LHCN-M2 (cell line): ENCODE measurements around the gene SMG6. TPM values are rescaled to one million over a fixed set of nuclear protein-coding genes. Genes with fewer than 3 reads are reported as not detected.
"Not testable (repeated sequence)": the region's sequence is repeated elsewhere in the genome, so short reads cannot be mapped to it uniquely, and the experiment has no call there.

Experiments used
- DNase-seq: peaks from one replicate; pipeline ENCODE4 v3.0.0-alpha.2; 2012; ENCODE audit warnings: low read depth
- total RNA-seq: library from RNA; depleted of rRNA; stranded (reverse); fragments of >200 nt; gene quantifications from 2 replicates; pipeline ENCODE4 v1.2.3, GENCODE V29; 2014

SMG6 gene
- total RNA-seq, 1 experiment from 2014 or later = 35.5 TPM

DNA sequence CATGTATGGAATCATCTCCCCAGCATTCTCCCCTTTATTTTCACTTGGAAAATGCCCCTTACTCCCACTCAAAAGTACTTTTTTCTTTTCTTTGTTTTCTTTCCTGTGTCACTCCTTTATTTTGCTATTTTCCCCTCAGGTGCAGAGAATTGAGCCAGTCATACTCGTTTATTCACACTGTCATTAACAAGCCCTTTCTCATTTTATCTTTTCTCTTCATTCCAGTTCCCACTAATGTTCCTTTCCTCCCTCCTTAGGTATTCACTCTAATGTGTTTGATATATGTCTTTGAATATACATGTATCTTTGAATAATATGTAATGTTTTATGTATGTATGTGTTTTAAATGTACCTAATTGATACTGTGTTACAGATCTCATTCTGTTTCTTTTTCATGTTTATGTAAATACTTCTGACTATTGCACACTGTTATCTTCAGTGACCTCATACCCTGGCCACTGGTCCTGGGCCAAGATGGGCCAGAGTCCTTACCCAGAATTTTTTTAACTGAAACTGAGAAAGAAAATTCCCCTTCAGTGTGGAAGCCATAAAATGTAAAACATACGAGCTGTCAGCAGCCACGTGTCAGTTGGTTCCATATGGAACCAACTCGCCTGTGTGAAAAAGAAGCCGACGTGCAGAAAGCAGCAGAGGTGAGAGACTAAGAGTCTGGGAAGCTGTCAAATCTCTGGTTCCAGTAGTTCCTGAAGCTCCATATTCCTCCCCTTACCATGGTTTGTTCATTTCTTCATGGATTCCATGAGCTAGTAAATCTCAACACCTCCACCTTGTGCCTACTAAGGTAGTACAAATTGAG lies 6.0 kb upstream of the SMG6 start:
- no peak for DNase-seq

DNA sequence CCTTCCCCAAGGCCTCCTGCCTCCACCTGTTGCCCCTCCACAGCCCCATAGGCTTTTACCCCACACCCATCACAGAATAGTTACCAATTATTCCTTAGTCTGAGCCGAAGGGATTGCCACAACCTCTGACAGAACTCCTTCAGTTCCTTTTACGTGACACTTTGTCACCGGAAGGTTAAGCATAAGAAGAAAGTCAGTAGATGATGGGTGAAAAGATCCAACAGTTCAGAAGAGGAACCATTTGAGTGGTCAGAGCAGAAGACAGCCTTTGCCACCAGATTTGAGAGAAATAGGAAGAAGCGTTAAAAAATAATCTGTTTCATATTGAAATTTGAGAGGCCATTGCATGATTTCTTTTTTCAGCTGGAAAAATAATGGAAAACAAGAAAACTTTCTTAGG lies 1.3 kb upstream of the SMG6 start:
- DNase-seq = no peak

DNA sequence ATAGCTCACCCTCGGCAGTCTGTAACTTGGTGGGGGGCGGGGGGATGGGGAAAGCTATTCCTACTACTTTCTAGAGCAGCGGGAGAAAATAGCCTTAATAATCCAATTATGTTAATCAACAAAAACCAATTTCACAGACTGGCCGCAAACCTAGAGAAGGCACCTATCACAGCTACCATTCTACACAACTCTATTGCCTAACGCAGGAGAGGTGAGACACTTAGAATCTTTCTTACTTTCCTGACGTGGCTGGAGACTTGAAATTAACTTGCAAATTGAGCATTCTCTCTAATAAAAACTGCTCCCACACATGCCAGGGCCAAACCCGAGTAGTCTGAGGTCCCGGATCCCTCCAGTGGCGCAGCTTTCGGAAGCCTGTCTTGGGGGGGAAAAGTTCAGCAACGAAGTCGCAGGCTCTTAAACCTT lies 794 bp downstream of the SMG6 start:
- no peak for DNase-seq

DNA sequence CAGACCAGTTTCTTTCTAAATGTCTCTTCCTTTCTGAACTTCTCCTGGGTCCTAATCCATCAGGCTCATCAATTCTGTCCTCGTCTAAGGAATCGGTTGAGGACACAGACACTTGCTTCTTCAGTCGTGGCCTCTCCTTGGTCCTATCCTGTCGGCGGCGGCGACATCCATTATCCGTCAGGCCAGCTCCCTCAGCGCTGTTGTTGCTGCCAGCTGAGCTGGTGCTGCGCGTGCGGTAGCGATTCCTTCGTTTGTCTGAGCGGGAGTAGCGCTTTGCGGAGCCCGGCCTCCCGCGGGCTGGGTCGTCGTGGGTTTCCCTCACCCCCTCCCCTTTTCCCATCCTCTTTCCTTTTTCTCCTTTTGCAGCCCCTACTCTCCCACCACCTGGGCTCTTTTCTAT lies 3.8 kb downstream of the SMG6 start:
- DNase-seq = no peak

DNA sequence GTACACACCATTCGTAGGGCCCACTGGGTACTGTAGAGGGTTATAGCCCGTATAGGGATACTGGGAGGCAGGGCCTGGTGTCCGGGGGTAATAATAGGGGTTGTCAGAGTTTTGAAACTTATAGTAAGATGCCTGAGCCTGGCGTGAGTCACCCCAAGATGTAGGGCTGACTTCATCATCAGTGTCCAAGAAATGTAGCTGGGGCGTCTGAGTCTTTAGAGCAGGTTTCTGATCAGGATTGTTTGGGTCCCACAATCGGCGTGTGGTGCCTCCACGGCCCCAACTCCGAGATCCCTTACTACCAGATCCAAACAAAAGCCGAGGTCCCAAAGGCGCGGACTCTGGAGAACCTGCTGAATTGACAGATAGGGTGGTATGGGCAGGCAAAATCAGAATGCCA lies 4.4 kb downstream of the SMG6 start:
- DNase-seq = no peak

DNA sequence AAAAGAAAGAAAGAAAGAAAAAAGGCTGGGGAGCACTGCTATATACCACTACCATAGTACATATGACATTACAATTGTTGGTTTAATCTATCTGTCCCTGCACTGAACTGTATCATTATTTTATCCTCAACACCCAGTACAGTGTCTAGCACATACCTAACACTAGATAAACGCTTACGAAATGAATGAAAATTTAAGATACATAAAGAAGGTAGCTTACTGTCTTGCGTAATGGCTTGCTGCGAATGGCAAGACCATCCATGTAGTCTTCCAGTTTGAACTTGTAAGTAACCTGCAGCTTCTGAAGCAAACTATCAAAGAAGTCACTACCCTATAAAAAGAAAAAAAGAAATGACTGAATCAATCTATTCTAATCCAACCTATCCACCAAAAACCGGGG lies 6.6 kb downstream of the SMG6 start:
- no peak for DNase-seq

DNA sequence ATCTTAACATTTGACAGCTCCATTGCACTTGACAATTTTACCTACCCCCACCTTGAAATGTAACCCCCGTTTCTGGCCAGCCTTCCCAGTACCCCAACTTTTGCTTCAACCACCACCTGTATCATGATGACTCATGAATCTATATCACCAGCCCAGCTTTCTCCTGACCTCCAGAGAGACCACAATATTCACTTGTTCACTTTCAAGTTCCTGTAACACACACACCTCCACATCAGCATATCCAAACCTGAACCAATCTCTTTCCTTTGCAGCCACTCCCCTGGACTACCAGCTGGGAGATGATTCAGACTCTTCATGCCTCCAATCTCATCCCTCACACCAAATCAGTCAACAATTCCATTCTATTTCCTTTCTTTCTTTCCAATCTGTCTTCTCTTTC lies 8.0 kb downstream of the SMG6 start:
- DNase-seq = no peak

DNA sequence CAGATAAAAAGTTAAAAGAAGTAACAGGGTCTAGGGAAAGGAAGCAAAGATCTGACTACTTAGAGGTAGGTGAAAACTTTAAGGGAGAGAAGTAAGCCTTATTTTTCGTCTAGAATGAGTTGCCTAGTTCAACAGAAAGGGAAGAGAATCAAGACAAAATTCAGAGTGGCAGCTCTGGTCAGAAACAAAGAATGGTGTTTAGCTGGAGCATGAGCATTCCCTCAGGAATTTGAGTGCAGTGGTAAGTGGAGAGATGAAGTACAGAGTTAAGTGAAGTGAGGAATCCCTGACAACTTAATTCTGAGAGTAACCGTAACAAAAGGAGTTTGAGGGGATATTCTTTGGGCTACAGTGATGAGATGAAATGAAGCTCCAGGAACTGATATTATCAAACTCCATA lies 11.5 kb downstream of the SMG6 start:
- no peak for DNase-seq

DNA sequence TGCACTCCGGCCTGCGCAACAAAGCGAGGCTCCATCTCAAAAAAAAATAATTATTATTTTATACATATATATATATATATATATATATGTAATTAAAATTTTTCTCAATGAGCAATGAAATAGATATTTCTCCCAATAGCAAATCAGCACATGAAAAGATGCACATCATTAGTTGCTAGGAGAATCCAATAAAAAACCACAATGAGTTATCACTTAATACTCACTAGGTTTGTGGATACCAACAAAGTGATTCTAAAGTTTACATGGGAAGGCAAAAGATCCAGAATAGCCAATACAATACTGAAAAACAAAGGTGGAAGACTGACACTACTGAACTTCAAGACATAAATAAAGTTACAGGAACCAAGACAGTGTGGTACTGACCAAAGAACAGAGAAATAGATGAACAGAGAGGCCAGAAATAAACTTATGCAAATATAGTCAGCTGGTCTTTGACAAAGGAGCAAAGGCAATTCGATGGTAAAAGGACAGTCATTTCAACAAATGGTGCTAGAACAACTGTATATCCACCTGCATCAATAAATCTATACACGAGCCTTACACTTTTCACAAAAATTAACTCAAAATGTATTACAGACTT lies 13.6 kb downstream of the SMG6 start:
- DNase-seq = peak; percentile 23

DNA sequence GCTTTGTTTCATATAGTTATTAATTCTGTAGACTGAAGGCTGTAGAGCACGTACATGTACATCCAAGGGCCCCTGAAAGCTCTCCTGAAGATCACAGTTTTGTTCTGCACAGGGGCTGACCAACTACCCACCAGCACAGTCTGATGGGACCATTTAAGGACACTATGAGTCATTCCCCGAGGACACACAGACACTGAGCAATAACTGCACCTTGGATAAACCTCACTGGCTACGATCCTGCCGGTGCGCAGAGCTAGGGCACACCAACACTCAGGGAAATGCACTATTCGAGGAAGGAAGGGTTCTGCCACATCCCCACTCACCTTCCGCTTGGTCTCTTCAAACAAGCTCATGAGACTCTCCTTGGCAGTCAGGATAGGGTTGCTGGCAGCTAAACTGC lies 20.3 kb downstream of the SMG6 start:
- DNase-seq = no peak

DNA sequence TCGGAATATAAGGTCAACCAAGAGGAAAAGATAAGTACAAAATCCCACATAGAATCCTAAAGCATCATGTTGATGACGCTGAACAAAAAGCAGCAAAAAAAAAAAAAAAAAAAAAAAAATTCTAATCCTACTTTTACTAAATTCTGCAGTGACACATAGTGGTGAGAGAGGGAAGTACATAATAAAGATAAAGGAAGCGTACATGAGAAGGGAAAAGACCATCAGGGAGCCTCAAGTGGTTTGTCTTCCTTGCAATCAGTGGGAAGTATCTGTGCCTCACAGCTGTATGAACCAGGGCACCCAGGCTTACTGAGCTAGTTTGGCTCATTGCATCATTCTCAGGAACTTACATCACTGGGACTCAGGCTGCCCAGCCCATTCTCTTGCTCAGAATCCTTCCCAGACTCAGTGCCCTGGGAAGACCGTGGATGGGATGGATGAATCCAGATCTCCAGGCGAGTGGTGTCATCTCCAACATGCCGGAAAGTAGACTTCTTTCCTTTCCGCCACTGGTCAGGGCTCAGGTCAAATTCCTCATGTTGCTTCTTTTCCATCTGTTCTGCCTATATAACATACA lies 21.2 kb downstream of the SMG6 start:
- peak; percentile 84 for DNase-seq

DNA sequence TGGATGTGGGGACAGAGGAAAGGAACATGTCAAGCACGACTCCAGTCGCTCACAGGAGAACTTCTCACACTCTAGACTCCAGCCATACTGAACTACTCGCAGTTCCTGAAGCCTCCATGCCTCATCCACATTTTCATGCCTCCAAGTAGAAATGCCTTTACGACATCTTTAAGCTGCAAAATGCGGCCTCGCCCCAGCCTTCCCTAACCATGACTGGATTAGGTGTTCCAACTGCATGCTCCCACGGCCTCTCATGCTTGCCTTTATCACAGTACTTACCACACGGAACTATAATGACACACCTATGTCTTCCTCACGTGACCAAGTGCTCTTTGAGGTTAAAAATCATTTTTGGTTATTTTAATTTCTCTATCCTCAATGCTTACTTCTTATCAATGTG lies 23.9 kb downstream of the SMG6 start:
- no peak for DNase-seq

DNA sequence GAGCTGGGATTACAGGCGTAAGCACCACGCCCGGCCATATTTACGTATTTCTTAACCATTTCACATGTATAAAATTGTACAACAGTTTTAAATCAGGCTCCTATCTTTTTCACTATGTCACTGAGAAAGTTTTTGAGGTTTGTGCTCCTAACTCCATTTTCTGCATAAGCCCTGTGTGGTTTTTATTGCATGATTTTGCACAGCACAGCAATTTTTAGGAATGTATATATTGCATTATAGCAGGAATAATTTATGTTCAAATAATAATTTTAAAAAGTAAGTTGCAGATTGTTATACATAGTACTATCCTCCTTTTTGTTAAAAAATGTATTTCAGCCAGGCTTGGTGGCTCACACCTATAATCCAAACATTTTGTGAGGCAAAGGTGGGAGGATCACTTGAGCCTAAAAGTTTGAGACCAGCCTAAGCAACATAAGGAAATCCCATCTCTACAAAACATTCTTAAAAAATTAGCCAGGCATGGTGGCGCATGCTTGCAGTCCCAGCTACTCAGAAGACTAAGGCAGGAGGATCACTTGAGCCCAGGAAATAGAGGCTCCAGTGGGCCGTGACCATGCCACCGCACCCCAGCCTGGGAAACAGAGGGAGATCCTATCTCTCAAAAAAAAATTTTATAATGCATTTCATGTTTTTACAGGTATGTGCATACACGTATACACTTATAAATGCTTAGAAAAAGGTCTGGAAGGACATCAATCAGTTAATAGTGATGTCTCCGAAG lies 26.0 kb downstream of the SMG6 start:
- no peak for DNase-seq

DNA sequence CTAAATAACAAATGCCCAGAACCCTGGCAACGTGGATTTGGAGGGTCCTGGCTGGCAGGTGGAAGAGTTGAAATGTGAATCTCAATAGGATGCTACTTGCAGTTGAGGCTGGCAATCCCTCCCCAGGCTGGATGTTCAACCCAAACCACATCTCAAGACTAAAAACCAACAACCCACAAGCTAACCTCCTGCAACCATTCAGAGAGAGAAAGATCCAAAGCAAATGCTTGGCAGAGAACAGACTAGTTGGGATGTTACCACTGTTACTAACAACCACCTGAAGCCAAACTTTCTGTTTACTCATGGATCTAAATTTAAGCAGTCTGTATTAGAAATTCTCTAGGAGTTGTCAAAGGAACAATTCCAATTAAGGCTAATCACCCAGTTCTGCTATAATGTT lies 27.9 kb downstream of the SMG6 start:
- no peak for DNase-seq

DNA sequence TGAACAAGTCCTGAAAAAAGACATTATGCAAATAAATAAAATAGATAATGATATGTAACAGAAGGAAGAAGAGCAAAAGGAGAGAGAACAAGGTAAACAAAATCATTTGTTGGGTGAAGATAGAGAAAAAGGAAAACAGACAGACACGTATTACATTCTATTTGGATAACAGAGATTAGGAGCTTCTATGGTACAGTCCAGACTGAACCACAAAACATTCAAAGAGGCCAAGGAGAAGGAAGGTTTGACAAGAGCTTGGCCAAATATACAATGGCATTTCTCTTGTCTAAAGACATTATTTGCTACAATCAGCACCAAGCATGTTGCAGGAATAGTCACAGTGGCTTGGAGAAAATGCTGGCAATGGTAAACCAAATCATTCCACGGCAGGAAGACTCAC lies 29.2 kb downstream of the SMG6 start:
- no peak for DNase-seq

DNA sequence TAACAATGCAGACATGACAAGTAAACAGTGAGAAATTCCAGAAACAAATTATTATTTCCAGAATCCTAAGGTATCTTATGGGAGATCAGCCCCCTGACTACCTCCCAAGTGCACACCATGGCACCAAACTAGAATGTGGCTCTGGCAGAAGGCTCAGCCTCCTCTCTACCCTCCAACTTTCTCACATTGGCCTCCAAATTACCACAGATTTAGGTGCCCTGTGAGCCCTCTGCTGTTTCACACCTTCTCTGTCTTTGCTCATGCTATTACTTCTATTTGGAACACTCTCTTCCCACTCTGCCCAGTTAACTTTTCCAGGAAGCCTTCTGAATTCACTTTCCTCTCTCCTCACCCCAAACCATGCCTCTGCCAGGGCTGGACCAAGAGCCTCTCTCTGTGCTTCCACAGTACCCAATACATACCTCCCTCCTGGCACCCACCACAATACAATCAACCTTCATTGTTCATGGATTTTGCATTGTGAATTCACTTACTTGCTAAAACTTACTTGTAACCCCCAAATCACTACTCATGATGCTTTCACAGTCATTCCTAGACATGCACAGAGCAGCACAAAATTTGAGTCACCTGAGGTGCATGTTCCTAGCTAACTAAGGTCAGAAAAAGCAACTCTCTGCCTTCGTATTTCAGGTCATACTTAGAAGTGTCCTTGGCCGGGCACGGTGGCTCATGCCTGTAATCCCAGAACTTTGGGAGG lies 31.4 kb downstream of the SMG6 start:
- no peak for DNase-seq

DNA sequence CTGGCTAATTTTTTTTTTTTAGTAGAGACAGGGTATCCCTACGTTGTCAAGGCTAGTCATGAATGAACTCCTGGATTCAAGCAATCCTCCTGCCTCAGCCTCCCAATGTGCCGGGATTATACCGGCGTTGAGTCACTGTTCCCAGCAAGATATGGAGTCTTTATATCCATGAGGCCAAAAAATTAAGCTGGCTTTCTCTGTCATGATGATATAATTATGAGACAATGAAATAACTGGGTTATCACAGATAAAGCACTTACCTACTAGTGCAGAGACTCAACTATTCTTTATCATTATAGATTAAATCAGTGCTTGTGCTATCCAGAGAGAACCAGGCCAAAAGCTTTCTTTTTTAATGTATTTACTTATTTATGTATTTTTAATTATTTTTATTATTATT lies 36.2 kb downstream of the SMG6 start:
- no peak for DNase-seq

DNA sequence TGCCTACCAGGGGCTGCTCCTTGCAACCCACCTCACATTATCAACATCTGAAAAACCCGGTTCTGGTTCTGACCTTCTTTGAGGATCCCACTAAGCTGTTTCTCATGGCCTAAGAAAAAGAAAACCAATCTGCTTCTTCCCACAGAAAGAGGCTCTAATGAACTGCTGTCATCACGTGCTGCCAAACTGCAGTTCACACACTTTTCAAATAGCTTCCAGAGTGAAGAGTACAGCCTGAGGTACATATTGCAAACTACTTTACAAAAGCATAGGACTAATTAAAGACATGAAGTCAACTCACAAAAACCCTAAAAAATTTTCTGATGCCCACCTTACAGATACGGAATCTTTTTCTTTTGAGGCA lies 36.7 kb downstream of the SMG6 start:
- DNase-seq = no peak

DNA sequence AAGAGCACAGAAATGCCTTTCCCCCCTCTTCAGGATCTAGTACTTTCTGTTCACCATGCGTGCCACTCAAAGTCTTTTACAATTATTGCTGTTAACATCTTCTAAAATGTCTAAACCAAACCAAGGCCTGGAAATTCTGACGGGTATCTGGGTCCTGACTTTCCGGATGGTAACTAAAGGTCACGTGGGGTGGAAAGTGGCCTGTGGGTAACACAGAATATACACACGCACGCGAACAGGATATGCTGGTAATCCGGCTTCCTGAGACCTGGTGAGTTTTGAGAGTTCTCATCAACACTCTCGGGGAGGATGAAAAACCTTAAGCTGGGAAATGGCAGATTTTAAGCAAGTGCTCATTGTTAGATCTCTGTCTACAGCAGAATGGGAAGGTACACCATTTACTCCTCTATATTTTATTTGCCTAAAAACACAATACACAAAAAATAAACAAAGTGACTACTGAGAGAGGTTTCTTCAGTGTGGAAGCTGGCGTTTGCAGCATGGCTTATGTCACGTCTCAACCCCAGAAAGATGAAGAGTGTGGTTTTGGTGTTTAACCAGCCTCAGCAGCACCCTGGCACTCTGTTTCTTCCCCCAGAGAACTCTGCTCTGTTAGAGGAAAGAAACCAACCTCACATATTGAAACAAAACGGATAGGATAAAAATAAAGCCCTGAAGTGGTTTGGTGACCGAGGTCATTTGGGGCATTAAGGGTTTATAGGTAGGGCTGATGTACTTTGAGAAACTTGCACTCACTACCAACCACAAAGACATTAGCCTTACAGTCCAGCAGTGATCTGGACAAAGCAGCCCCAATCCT lies 37.3 kb downstream of the SMG6 start:
- no peak for DNase-seq

DNA sequence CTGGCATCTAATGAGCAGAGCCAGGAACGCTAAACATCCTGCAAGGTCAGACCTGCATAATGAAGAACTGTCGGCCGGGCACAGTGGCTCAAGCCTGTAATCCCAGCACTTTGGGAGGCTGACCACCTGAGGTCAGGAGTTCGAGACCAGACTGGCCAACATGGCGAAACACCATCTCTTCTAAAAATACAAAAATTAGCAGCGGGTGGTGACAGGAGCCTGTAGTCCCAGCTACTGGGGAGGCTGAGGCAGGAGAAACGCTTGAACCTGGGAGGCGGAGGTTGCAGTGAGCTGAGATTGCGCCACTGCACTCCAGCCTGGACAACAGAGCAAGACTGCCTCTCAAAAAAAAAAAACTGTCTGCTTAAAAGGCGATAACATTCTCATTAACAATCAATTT lies 38.4 kb downstream of the SMG6 start:
- not testable (repeated sequence) for DNase-seq
